K562 (cell line): ENCODE data around the gene SIT1. TPM values are rescaled to one million over a fixed set of nuclear protein-coding genes. Genes with fewer than 3 reads are reported as not detected.

ENCODE experiments used
- ATF2 ChIP-seq: sonication (generic); formaldehyde crosslinking; IDR thresholded peaks from 2 replicates; pipeline ENCODE4 v1.8.1; 2022; ENCODE audit warnings: missing genetic modification reagents
- BRD9 ChIP-seq: fragments of 450-650 bp; IDR thresholded peaks from 2 replicates; pipeline ENCODE4 v1.6.1; 2018; ENCODE audit warnings: low read depth; ENCODE audit not compliant: partially characterized antibody
- HMG20B ChIP-seq: fragments of 250-450 bp; sonication (Bioruptor Pico); IDR thresholded peaks from 2 replicates; pipeline ENCODE4 v1.5.0; 2021; ENCODE audit warnings: mild to moderate bottlenecking
- OTX1 ChIP-seq: fragments of 450-650 bp; formaldehyde crosslinking; IDR thresholded peaks from 2 replicates; pipeline ENCODE4 v1.4.0; 2022; ENCODE audit warnings: mild to moderate bottlenecking
- PML ChIP-seq: IDR thresholded peaks from 2 replicates; pipeline ENCODE4 v1.6.1; 2012; ENCODE audit warnings: low read length, inconsistent platforms
- RHOXF2B ChIP-seq: fragments of 250-450 bp; sonication (Bioruptor Pico); conservative IDR thresholded peaks from 2 replicates; pipeline ENCODE4 v1.5.1; 2021
- U2AF1 ChIP-seq: fragments of 200-400 bp; formaldehyde crosslinking; optimal IDR thresholded peaks from 2 replicates; pipeline ENCODE3; 2017; ENCODE audit warnings: mild to moderate bottlenecking, low read depth, low read length, moderate library complexity
- ZFX ChIP-seq: sonication (generic); formaldehyde crosslinking; IDR thresholded peaks from 2 replicates; pipeline ENCODE4 v1.8.0; 2022; ENCODE audit warnings: mild to moderate bottlenecking, missing genetic modification reagents, moderate library complexity
- ZKSCAN1 ChIP-seq: fragments of 150-350 bp; IDR thresholded peaks from 2 replicates; pipeline ENCODE4 v1.6.1; 2016; ENCODE audit warnings: low read depth, low read length
- ZKSCAN3 ChIP-seq: fragments of 250-450 bp; sonication (Bioruptor Pico); IDR thresholded peaks from 2 replicates; pipeline ENCODE4 v1.4.0; 2020
- polyA plus RNA-seq, 8 experiments: library from polyadenylated mRNA; depleted of rRNA in 4 of 8; stranded (reverse) in 5 of 8; unstranded in 3 of 8; fragments of >200 nt; fragmentation: Nextera tagmentation in 2 of 8; fragmentation: Illumina TruSeq in 1 of 8; extraction: Ambion mirVana in 2 of 8; extraction: Trizol in 1 of 8; gene quantifications; 2 replicates each; pipeline versions ENCODE4 v1.2.1 to v1.2.3, GENCODE V29; 2011 to 2014; ENCODE audit warnings: inconsistent platforms in 1 of 8, missing spikeins in 1 of 8
- total RNA-seq, 7 experiments: library from RNA; depleted of rRNA in 6 of 7; stranded (reverse); fragments of >200 nt in 6 of 7; fragmentation: Illumina TruSeq in 2 of 7; extraction: Trizol in 2 of 7; gene quantifications; 2 replicates each; pipeline versions ENCODE4 v1.2.1 to v1.2.3, GENCODE V29; 2011 to 2021; ENCODE audit warnings: low replicate concordance in 1 of 7
- TF ChIP-seq, protein P1 (sequence below), 2 experiments: fragments of 450-650 bp; formaldehyde crosslinking in 1 of 2; IDR thresholded peaks; 2 replicates each; pipeline versions ENCODE4 v1.4.0 to v1.6.1; 2014 to 2020; ENCODE audit warnings: mild to moderate bottlenecking in 2 of 2, borderline replicate concordance in 1 of 2, low read depth in 1 of 2
- TF ChIP-seq, protein P2 (sequence below), 2 experiments: IDR thresholded peaks in 1 of 2; conservative IDR thresholded peaks in 1 of 2; 2 replicates each; pipeline ENCODE4 v1.6.1; 2016; ENCODE audit warnings: low read depth in 2 of 2, mild to moderate bottlenecking in 1 of 2, missing compliant biosample characterization in 1 of 2, missing genetic modification characterization in 1 of 2, moderate library complexity in 1 of 2
- TF ChIP-seq, protein P3 (sequence below): fragments of 250-450 bp; sonication (Bioruptor Pico); IDR thresholded peaks from 2 replicates; pipeline ENCODE4 v1.4.0; 2020

Gene SIT1
- total and polyA plus RNA-seq, 9 of the 15 experiments (the other 6 are each of a cell fraction or from before 2014, with no cell fraction given) = not detected

DNA sequence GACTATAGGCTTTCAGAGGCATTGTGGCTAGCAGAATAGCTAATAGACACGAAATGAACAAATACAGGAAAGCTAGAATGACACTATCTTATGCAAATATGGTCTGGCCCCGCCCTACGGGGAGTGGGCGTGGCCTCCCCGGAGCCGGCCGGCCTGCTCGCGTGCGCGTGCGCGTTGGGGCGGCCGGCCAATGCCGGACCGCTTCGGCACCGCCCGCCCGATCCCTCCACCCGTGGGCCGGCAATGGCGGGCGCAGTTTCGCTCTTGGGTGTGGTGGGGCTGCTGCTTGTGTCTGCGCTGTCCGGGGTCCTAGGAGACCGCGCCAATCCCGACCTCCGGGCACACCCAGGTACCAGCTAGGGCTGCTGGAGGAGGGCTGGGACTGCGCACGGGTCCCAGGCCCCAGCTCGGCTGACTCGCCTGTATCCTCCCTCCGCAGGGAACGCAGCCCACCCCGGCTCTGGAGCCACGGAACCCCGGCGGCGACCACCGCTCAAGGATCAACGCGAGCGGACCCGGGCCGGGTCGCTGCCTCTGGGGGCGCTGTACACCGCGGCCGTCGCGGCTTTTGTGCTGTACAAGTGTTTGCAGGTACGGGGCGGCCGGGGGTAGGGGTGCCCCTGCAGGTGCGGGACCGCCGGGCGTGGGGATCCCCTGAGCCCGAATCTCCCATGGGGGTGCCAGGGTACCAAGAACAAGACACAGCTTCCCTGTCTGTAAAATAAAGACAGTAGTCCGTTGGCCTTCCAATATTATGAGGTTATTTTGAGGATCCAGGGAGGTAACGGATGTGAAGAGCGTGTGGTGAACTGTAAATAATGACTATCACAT, 7.6 kb upstream of the SIT1 start, which contains the start of gene CCDC107 (continued):
- TF ChIP-seq, protein P1, sequence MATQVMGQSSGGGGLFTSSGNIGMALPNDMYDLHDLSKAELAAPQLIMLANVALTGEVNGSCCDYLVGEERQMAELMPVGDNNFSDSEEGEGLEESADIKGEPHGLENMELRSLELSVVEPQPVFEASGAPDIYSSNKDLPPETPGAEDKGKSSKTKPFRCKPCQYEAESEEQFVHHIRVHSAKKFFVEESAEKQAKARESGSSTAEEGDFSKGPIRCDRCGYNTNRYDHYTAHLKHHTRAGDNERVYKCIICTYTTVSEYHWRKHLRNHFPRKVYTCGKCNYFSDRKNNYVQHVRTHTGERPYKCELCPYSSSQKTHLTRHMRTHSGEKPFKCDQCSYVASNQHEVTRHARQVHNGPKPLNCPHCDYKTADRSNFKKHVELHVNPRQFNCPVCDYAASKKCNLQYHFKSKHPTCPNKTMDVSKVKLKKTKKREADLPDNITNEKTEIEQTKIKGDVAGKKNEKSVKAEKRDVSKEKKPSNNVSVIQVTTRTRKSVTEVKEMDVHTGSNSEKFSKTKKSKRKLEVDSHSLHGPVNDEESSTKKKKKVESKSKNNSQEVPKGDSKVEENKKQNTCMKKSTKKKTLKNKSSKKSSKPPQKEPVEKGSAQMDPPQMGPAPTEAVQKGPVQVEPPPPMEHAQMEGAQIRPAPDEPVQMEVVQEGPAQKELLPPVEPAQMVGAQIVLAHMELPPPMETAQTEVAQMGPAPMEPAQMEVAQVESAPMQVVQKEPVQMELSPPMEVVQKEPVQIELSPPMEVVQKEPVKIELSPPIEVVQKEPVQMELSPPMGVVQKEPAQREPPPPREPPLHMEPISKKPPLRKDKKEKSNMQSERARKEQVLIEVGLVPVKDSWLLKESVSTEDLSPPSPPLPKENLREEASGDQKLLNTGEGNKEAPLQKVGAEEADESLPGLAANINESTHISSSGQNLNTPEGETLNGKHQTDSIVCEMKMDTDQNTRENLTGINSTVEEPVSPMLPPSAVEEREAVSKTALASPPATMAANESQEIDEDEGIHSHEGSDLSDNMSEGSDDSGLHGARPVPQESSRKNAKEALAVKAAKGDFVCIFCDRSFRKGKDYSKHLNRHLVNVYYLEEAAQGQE (IDR thresholded peaks at IDR 0.05; ENCODE audit: borderline replicate concordance) = peak; percentile 60; the same call in 1 of the 2 replicates
- TF ChIP-seq, protein P1 (CRISPR knock-in tag; IDR thresholded peaks at IDR 0.05; ENCODE audit: low read depth) = peak; percentile 76; the same call in 1 of the 2 replicates
- TF ChIP-seq PML (no peak; the same call in 1 of the 2 replicates), RHOXF2B (CRISPR knock-in tag) (no peak), ZKSCAN3 (CRISPR knock-in tag) (no peak), OTX1 (CRISPR knock-in tag) (no peak; the same call in 1 of the 2 replicates), BRD9 (no peak), U2AF1 (peak; percentile 29), ZFX (CRISPR knock-in tag) (peak; percentile 82), ZKSCAN1 (no peak), ATF2 (CRISPR knock-in tag) (no peak), HMG20B (CRISPR knock-in tag) (no peak)
- TF ChIP-seq, protein P2, sequence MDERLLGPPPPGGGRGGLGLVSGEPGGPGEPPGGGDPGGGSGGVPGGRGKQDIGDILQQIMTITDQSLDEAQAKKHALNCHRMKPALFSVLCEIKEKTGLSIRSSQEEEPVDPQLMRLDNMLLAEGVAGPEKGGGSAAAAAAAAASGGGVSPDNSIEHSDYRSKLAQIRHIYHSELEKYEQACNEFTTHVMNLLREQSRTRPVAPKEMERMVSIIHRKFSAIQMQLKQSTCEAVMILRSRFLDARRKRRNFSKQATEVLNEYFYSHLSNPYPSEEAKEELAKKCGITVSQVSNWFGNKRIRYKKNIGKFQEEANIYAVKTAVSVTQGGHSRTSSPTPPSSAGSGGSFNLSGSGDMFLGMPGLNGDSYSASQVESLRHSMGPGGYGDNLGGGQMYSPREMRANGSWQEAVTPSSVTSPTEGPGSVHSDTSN (CRISPR knock-in tag; IDR thresholded peaks at IDR 0.05; ENCODE audit: low read depth) = no peak
- TF ChIP-seq, protein P2 (tag; conservative IDR thresholded peaks at IDR 0.05; ENCODE audit: low read depth) = no peak
- TF ChIP-seq, protein P3, sequence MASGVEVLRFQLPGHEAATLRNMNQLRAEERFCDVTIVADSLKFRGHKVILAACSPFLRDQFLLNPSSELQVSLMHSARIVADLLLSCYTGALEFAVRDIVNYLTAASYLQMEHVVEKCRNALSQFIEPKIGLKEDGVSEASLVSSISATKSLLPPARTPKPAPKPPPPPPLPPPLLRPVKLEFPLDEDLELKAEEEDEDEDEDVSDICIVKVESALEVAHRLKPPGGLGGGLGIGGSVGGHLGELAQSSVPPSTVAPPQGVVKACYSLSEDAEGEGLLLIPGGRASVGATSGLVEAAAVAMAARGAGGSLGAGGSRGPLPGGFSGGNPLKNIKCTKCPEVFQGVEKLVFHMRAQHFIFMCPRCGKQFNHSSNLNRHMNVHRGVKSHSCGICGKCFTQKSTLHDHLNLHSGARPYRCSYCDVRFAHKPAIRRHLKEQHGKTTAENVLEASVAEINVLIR (CRISPR knock-in tag) = no peak
